GM18909 (cell line): ENCODE measurements around the gene SLC17A9.

Experiments used
- ATAC-seq: cut with Tn5 transposase; IDR thresholded peaks from one replicate; pipeline ENCODE4 v1.9.1; 2021; ENCODE audit warnings: mild to moderate bottlenecking; ENCODE audit not compliant: unreplicated experiment, poor library complexity

The SLC17A9 gene

DNA sequence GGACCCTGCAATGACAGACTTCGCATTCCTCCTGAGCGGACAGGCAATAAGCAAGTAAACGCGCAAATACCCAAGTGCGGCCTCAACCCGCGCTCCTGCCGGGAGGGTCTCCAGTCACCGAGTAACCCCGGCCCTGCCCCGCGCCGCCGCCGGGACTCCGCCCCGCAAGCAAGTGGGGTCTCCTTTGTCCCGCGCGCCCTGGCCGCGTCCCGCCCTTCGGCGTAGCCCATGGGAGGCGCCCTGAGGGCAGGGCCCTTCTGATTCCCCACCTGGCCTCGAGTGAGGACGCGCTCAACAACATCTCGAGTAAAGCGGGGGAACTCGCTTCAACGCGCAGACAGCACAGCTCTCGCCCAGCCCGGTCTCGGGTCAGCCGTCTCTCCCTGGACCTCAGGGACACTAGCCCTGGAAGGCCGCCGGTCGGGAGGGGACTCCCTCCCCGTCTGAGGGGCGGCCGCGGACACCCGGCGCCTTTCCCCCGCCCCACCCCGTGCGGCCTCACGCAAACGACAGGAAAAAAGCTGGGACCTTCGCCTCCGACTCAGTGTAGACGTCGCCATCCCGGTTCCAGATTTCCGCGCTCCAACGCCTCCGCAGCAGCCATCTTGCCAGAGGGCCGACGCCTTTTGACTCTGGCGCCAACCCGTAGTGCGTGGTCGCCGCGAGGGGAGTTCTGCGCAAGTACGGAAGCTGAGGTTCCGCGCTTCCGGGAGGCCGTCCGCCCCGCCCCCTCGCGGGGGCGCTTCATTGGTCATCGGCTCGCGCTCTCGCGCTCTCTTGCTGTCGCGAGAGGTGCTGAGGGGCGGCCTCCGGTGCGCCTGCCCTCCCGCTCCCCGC lies 15.0 kb upstream of the SLC17A9 start:
- ATAC-seq, result peak; percentile 83

DNA sequence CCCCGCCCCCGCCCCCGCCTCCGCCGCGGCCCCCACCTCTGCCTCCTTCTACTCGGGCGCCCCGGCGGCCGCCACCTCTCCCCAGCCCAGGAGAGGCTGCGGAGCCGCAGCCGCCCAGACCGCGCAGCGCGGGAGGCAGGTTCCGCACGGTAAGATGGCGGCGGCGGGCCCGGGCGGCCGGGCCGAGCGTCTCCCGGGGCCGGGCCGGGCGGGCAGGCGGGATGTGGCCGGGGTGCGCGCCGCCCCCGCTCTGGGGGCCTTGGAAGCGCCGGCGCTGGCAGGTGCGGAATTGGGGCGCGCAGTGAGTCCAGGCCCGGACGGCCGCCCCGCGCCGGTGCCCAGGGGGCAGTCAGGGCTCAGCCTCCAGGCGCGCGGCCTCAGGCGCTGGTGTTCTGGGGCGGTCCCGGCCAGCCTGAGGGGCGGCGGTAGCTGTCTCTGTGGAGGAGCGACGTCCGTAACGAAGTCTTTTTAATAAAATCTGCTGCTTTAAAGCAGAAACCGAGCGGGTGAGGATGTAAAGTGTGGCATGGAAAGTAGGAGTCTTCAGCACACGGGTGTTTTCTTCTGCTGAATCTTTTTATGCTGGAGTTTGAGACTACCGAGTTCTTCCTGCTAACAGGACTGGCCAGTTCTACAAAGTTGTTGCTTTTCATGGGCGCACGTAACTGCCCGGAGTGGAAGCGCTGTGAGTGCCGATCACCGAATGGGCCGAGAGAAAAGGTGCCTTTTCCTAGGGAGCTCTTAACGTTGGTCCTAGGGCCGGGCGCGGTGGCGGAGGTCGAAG lies 14.2 kb upstream of the SLC17A9 start, which contains the start of gene GID8:
GID8 (plus strand) TSS at position 43 of the 784 bp plus-strand sequence. CDS start 3,356 bp downstream, outside the sequence.
- peak; percentile 40 for ATAC-seq

- no peak for ATAC-seq
Observed at GRCh38 chr20:62940875-62941274, 11.6 kb upstream of the SLC17A9 start.

- no peak for ATAC-seq
Observed at GRCh38 chr20:62941792-62942191, 10.7 kb upstream of the SLC17A9 start.

DNA sequence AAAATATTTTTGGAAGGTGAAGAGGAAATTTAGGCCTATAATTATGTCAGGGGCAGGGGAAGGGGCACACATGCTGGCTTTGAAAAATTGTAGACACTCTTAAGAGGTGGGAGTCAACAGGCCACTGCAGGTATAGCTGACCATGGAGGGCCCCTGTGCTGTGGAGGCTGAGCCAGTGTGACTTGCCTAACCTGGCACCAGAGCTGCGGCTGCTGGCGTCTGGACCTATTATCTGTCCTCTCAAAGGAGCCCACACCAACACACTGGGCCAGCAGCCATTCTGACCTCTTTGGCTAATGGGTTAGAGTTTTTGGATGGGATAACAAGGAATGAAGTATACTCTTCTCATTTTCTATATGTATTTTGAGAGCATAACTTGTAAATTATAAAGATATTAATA lies 10.1 kb upstream of the SLC17A9 start:
- ATAC-seq, result no peak

DNA sequence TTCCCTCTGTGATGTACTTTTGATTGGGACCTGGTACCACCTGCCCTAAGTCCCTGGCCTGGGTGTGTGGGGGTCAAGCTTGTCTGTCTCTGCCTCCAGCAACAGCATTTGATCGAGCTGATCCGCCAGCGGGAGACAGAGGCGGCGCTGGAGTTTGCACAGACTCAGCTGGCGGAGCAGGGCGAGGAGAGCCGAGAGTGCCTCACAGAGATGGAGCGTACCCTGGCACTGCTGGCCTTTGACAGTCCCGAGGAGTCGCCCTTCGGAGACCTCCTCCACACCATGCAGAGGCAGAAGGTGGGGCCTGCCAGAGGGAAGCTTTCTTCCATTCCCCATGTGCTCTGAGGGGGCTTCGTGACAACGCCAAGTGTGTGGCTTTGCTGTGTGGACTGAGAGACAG lies 9.1 kb upstream of the SLC17A9 start:
- ATAC-seq, result no peak

DNA sequence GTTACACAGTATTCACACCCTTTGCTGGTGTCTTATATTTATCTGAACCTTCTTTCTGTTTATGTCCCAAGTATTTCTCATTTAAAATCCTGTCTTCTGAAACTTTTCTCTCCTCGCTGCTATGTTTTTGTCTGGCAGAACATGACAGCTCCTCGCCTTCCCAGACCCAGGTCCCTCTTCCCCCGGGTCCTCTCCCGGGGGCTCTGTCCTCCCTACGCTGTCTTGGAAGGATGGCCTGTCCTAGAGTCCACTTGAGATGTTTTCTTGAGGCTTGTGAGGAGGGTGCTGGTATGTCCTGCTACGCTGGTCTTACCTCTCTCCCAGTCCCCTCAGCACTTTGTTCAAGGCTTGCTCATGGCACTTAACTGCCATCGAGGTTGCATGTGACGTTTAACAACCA lies 8.3 kb upstream of the SLC17A9 start:
- ATAC-seq, result no peak

GRCh38 chr20:62944746-62945145 lies 7.8 kb upstream of the SLC17A9 start:
- ATAC-seq, result no peak

- no peak for ATAC-seq
Observed at GRCh38 chr20:62945771-62946339, 6.7 kb upstream of the SLC17A9 start.

DNA sequence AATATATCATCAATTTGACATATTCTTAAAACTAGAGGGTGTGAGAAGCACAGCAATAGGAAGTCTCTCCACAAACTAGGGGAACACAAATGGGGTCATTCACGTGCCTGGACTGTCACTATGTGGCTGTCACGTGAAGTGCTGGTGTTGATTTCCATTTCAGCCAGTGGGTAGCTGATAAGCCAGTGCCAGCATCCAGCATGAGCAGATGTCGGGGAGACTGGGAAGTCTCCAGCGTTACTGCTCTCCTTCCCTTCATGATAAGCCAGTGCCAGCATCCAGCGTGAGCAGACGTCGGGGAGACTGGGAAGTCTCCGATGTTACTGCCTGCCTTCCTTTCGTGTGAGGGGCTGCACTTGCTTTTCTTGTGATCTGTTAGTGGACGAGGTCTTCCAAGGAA lies 5.6 kb upstream of the SLC17A9 start:
- ATAC-seq, result no peak

GRCh38 chr20:62947532-62948300 lies 4.8 kb upstream of the SLC17A9 start:
- ATAC-seq, result no peak

GRCh38 chr20:62949153-62949821 lies 3.2 kb upstream of the SLC17A9 start:
- ATAC-seq, result no peak

DNA sequence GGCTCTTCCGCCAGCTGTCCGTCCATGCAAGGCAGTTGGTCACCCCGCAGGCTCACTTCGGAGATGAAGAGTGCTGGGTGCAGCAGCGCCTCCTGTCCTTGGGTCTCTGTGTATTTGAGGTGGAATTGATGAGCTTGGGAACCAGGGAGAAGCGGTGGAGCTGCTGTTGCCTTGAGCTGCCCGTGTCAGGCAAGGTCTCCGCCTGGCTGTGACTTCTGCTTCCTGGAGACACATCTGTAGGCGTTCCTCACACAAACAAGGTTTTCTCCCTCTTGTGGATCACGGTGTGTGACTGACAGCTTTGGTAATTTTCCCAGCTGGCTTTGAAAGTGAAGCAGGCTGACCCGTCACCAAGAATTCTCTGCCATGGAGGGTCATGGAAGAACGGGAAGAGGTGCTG lies 2.5 kb upstream of the SLC17A9 start:
- ATAC-seq, result no peak

DNA sequence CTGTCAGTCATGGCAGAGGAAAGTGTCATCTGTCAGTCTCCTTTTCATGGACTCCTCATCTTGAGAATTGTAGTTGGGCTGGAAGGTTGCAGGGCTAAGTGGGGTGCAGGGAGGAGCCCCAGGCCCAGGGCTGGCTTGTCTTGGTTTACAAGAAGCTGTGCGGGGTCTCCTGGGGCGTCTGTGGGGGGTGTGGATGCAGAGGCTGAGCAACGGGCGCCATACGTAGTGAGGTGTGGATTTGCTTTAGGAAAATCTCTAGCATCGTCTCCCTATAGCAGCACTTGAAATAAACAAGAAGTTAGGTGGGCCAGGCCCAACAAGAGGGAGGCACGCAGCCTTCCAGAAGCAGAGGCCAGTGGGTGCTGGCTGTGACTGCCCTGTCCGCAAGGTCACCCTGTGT lies 1.8 kb upstream of the SLC17A9 start:
- ATAC-seq, result no peak

DNA sequence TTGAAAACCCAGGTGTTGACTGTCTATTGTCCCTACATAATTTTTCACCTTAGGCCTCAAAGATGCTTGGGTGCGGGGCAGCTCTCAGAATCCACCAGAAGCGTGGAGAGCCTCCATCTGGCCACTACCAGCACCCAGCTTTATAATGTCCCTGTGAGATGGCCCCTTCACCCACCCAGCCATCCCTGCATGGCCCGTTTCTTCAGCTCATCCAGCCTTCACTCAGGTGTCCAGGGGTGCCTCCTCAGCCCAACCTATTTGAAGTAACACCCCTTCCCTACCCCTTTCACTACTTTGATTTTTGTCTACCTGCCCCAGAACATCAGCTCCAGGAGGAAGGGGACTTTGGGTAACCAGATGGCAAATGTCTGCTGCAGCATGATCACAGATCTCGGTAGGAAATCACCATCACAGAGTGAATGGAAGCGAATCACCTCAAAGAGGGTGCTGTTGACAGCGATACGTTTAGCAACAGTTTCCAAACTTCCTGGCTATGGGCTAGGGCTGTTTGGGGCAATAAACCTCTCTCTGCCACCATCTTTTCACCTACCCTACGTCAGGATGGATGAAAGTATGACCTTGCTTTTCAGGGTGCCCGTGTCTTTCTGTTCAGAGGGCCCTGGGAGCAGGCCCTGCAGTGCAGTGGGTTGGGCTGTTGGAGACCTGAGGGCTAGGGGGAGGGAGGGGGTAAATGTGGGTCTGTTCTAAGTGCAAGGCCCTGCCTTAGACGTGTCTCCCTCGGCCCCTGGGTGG lies 1.2 kb upstream of the SLC17A9 start:
- no peak for ATAC-seq

- no peak for ATAC-seq
Observed at GRCh38 chr20:62951896-62952372, 575 bp upstream of the SLC17A9 start.

DNA sequence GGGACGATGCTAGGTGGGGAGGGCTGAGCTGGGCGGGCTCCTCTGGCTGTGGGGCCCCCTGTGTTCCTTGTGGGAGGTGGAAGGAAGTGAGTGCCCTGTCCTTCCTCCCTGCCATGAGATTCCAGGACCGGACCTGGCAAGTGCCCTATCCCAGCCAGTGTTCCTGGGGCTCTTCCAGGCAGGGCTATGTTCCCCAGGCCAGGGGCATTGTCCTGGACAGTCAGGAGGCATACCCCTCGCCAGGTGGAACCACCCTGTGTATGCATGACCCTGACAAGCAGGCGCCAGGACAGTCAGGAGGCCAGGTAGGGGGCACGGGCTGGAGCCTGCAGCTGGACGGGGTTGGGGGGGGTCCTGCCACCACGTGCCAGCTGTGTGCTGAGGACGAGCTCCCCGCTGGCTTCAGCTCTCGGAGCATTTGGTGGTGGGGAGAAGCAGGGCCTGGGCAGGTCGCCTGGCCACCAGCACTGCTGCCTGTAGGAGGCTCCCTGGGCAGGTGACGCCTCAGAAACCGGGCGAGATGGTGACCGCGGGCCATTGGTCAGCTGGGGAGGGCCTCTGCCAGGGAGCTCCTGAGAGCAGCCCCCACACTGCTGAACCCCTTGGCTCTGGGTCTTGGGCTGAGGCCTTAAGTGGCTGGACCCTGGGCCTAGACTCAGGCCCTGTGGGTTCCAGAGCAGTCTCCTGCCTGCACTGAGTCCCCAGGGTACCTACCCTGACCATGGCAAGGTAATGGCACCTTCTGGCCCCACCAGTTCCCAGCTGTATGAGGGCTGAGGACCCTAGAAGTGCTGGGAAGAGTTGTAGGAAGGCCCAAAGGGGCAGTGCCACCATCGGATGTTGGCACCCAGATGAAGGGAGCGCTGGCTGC lies 694 bp downstream of the SLC17A9 start:
- peak; percentile 1 for ATAC-seq
